ENCODE results near the gene ESM1.

- TF ChIP-seq REST (IDR thresholded peaks at IDR 0.05; ENCODE audit: low read depth) (no peak), EP300 (IDR thresholded peaks at IDR 0.05; ENCODE audit: borderline replicate concordance) (no peak), MAX (IDR thresholded peaks at IDR 0.05) (no peak), FOXM1 (IDR thresholded peaks at IDR 0.05; ENCODE audit: borderline replicate concordance, low read depth) (no peak), YY1 (IDR thresholded peaks at IDR 0.05; ENCODE audit: low read depth) (no peak), NFIC (IDR thresholded peaks at IDR 0.05) (no peak), EGR1 (IDR thresholded peaks at IDR 0.05) (no peak), USF1 (IDR thresholded peaks at IDR 0.05) (no peak), RAD21 (IDR thresholded peaks at IDR 0.05; ENCODE audit: low read depth) (peak; percentile 58)
Measured at GRCh38 chr5:54944364-54944763, 41.0 kb downstream of the ESM1 start.

Data from Ishikawa (cell line).